Uterus (tissue), 4 donors: ENCODE measurements around the gene SPDYE16. TPM values are rescaled to one million over a fixed set of nuclear protein-coding genes. Genes with fewer than 3 reads are reported as not detected.

Experiments
- small RNA-seq: library from RNA; depleted of rRNA; stranded (forward); fragments of <200 nt; gene quantifications from one replicate; pipeline ENCODE3, GENCODE V24; 2016
- total RNA-seq, 4 donors: library from RNA; depleted of rRNA in 3 of 4; stranded (reverse); fragments of >200 nt in 3 of 4; gene quantifications; one replicate each; pipeline versions ENCODE4 v1.1.0 to v1.2.4, GENCODE V29; 2014 to 2023
- donor health status: DM: yes; HTN: yes; CAD: no.

SPDYE16 gene
- total RNA-seq, 4 donors from 2014 or later: 0.35 to 3.6 TPM; not detected in 2

Small RNA genes within 50 kb of the gene (small RNA-seq; reads per million reads assigned to genes)
- not detected for gene RF00019

Other genes starting within 250 kb of the SPDYE16 start
- gene HSPB1, start 240.6 kb downstream of the SPDYE16 start, total RNA-seq: 1,000 to 10,000 TPM in 1 of 4 donors, 100 to 1,000 TPM in 2, 10 to 100 TPM in 1; 28.8 to 1,391 (median 758) TPM
- gene YWHAG, start 184.3 kb downstream of the SPDYE16 start, total RNA-seq: 100 to 1,000 TPM in 1 of 4 donors, 10 to 100 TPM in 3; 17.9 to 109 (median 50.4) TPM
- 1 to 10 TPM in 1 of 4 donors, under 1 TPM in 1, not detected in 2; 0.37 to 1.0 TPM for gene SSC4D, start 133.6 kb downstream of the SPDYE16 start, total RNA-seq
- gene ZP3, start 118.3 kb downstream of the SPDYE16 start, total RNA-seq: 1 to 10 TPM in 2 of 4 donors, not detected in 2; 1.9 to 5.9 TPM
- gene DTX2, start 81.6 kb downstream of the SPDYE16 start, total RNA-seq: 10 to 100 TPM in 3 of 4 donors, 1 to 10 TPM in 1; 6.9 to 41.5 (median 25.5) TPM
- gene UPK3B, start 32.7 kb downstream of the SPDYE16 start, total RNA-seq: 1 to 10 TPM in 3 of 4 donors, not detected in 1; 2.0 to 7.3 (median 2.8) TPM
- 10 to 100 TPM in 2 of 4 donors, 1 to 10 TPM in 2; 5.7 to 15.9 (median 9.7) TPM for gene POMZP3, start 84.0 kb upstream of the SPDYE16 start, total RNA-seq